Inflammatory macrophage (primary cell): ENCODE measurements around the gene COBL.
"Not testable (repeated sequence)": the region's sequence is repeated elsewhere in the genome, so short reads cannot be mapped to it uniquely, and the experiment has no call there.

Experiments
- DNase-seq, 2 donors: peaks; one replicate each; pipeline ENCODE4 v3.0.0-alpha.2; 2020 to 2022

COBL gene

DNA sequence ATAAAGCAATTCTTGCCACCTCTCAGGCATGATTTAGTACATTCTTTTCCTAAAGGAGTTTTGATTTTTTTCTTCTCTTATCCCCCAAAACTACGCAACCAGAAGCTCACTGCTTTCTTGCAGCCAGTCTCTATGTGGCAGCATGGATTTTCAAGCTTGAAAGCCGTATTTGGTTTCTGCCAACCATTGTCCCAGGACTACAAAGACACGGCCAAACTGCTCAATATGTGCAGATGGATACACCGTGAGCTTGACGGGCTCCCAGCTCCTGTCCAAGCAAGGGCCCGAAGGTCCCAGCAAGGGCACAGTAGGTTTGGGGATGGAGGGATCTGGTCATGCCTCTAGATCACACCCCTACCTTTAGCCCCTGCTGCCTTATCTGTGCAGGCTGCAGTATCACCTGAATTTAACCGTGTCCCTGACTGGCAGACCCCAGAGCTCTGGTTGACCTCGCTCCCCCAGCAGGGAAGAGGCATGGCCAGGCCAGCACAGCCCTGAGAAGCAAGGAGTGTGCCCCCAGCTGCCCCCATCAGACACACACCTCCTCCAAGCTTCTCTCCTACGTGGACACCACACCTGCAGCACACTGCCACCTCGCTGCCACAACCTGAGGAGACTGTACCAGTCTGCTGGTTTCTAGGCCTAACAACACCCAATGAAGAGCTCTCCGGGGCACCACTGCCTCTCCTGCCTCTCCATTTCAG is 86.8 kb downstream of the COBL start:
- no peak for DNase-seq

DNA sequence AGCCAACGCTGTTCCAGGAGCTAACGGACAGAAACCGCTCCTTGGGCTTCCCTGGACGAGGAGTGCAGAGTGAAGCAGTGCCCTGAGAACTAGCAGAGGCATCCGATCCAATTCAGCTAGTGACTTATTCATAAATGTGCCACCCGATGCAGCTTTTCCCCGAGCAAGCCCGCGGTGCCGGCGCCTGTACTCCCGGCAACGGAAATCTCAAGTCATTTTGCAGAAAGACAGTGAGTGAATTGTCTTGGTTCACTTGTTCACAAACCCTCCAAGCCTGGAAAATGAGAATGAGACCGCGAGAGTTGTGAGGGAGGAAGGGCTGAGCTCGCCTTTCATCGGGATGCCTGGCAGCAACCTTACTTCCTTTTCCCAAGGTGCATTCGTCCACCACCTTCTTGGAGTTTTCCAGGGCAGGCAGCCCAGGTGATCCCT is 87.5 kb downstream of the COBL start:
- no peak for DNase-seq

DNA sequence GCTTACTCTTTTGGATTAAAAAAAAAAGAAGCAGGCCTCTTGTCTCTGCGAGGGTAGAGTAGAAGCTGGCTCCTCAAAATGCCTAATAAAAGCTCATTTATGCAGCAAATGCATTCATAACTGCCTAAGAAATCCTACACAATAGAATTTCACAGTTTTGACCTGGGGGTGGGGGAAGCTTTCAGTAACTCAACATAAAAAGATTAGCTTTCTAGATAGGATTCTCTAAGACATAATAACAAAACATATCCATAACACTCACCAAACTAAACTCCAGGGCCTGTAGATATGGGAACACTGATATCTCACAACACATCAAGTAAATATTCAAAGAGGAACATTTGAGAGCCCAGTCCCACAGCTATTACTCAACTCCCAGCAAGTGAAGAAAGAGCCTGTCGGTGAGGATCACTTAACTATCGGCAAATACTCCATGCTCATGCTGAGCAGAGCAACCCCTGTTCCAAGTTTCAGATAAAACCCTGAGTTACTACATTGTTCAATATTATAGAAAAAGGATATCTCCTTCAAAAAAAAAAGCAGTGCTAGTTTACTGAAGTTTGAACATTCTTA is 88.1 kb downstream of the COBL start:
- DNase-seq, result peak in 1 of 2 donors; percentile 5

DNA sequence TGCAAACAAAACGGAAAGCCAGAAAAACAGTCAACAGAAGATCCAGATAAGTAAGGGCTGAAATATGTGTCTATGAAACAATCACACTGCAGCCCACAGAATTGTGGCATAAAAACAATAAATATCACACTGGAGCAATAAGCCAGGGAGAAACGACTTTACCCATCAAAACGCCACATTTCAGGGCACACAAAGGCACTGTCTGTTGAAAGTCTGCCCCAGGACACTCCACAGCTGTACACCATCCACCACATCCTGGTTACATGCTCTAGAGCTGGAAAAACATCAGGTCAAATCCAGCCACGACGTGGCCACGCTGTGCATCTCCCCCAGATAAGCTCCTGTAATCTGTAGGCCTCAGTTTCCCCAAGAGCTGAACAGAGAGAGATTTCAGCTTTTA is 88.7 kb downstream of the COBL start:
- no peak for DNase-seq

DNA sequence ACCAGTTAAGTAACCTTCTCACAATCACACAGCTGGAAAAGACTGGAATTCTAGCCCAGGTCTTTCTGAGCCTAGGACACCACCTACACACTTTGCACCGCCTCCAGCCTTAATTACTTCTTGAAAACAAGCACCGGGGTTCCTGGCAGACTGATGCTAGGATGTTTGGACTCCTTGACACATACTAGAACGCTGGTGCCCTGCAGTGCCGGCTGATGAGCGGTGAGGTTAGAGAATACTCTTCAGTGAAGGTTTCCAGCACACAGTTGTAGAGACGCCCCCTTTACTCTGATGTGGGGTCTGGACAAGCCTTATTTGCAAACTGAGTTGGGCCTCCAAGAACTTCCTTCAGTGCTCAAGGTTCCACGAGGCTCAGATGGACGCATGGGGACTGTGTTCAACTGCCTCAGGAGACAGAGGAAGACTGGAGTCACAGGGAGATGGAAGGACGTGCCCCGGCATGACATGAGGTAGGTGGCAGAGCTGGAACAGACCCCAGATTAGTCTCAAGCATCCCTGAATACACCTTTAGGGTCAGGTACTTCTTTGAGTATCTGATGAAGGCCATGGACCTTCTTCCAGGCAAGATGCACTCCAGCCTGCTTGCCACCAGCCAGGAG is 89.6 kb downstream of the COBL start:
- DNase-seq, result no peak

DNA sequence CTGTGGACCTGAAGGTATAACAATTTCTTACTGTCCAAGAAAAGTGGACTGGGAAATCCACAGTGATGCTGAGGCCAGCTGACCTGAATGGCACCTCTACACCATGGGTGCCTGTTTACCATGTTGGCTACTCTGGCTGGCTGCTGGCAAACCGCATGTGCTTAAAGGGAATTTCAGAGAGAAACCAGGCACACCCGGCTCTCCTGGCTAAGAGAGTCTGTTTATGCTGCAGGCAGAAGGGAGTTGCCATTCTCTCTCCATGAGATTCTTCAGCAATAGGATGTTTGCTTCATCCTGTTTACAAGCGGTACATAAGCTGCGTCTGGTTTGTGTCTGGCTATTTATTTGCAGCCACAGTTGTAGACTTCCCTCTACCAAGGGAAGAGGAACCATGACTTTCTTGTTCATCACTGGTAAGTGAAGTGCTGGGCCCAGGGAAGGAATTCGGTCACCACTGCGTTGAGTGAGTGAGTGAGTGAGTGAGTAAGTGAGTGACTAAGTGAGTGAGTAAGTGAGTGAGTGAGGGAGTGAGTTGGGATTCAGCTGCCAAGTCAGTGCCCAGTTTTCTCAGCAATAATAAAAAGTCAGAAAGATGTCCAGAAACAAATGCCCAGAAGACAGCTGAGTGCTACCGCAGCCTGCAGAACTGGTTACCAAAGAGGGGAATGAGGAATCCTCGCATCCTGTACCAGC is 90.4 kb downstream of the COBL start:
- DNase-seq, result no peak

DNA sequence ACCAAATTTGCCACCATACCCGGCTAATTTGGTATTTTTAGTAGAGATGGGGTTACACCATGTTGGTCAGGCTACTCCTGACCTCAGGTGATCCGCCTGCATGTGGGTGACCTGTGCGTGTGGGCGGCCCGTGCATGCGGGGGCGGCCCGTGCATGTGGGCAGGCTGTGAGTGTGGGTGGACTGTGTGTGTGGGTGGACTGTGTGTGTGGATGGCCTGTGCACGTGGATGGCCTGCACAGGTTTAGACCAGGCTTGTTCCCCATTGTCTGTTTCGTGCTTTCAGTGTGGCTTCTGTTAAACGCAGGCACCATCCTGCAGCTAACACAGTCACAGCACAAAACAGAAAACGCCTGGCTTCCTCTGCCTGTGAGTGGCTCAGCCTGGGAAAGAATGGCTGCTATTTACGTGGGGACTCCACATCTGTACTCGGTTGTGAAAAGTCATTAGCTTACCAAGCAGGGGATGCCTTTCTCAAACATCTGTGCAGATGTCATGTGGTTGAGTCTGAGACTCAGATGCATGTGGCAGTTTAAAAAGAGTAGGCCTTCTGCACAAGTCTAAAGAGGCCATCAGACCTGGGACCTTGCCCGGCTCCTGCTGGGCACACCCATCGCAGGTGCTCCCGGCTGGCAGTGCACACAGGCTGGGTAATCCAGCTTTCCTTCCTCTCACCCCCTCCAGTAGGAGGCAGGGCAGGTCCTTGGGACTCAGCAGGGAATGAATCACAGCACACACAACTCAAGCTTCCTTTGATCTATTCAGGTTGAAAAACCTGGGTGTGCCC is 91.6 kb downstream of the COBL start:
- DNase-seq, result no peak

DNA sequence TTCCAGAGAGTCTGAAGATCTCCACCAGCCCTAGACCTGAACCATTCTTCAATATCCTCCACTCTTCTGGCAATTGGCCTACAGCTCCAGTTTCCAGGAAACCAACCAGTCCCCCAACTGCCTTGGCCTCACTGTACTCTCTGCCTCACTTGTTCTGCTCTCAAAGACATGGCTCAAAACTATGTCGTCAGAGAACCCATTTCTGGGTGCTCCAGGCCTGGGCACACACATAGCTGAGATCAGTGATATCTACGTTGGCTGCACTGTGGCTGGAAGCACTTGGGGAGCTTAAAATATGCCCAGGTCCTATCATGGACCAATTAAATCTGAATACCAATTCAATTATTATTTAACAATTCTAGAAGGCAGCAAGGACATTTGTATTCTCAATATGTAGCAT is 93.1 kb downstream of the COBL start:
- no peak for DNase-seq

DNA sequence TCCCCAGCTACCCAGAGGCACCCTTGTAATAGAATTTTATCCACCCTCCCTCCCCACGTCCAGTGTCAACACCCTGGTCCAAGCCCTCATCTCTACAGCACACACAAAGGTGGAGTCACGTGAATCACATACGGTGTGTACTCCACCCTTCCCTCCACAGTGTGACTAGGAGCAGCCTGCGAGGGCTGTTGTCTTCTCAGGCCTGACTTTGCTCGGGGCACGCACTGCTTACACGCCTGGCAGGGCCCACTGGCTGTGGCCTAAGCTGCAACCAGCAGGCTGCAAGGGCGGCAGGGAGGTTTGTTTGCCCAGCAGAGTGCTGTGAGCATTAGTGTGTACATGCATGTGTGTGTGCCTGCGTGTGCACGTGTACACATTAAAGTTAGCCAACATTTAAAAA is 93.7 kb downstream of the COBL start:
- DNase-seq, result no peak

DNA sequence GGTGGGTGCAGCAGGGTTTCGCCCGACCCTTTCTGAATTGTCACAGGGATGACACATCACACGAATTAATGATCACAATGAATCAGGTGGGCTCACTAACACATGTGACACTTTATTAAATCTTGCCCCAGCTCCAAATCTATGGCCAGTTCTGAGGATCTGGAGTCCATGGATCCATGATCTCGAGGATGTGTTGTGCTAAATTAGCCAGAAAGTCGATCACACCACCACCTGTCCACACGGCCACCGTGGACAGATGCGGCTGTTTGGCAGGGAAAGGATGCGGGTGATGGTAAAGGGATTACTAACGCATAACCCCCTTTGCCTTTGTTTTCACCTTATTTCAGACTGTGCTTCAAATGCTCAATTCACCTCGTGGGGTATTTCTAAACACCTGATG is 96.4 kb downstream of the COBL start:
- no peak for DNase-seq

DNA sequence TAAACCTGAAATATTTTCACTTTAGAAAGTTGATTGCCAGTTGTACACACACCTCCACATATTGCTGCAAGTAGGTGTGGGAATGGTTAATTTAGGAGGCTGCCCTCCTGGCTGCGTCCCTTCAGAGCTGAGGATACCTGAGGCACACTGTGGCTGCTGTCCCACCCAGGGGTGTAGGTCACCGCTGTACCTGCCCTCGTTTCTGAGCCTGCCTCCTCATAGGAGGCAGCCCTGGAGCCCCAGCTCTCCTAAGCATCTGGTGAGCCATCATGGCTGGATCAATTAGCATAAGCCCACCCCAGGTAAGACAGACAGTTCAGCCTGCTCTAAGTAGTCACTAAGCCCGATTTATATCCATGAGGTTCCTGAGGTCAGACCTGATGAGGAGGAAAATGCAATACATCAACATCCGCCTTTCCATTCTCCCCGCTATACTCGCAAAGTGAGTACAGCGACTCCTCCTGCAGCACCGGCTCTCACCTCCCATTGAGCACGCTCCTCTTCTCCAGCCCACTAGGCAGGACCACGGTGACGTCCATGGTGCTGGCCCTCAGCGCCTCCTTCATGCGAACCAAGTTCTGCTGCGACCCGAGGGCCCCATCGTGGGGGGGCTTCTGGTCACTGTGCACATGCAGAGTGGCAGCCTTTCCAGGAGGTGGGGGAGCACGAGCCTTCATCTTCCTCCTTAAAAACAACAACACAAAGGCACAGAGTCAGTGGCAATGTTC is 97.2 kb downstream of the COBL start:
- DNase-seq, result no peak

DNA sequence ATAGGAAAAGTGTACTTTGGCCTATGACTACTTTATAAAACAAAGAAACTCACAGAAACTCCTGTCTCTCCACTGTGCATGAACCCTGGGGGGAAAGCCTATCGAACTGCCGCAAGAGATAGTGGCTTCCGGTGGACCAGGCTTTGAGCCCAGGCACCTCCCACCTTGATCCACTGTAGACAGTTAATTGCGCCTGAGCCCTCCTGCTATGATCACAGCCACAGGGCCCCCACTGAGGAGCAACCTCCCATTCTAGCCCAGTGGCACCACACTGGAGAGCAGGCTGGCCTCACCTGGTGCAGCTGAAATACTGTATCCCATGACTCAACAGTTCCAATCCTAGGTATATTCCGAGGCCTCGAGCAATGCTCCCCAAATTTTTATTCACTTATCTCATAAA is 98.8 kb downstream of the COBL start:
- DNase-seq, result no peak

DNA sequence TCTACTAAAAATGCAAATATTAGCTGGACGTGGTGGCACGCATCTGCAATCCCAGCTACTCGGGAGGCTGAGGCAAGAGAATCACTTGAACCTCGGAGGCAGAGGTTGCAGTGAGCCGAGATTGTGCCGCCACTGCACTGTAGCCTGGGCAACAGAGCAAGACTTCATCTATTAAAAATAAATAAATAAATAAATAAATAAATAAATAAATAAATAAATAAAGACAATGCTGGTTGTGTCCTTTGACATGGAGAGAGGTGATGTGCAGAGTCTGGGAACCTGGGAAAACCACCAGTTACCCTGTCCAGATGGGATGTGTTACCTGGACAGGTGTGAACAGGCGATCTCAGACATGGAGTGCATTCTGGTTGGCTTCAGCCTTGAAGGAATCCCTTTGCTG is 102.5 kb downstream of the COBL start:
- no peak for DNase-seq

DNA sequence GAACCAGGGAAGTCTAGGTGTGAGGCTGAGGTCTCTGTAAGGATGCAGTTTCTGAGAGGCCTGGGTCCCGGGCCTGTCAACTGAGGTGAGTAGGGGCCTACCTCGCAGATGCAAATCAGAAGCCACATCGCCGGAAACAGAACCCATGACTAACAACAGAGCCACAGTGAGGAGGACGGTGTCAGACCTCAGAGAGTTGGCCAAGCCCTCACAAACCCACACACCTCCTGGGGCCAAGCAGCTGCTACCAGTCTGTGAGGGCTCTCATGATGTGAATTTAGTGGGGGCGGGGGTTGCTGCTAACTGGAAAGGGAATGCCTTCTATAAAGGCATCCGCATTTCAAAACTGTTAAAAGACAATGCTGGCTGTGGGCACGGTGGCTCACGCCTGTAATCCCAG is 103.0 kb downstream of the COBL start:
- DNase-seq, result no peak

DNA sequence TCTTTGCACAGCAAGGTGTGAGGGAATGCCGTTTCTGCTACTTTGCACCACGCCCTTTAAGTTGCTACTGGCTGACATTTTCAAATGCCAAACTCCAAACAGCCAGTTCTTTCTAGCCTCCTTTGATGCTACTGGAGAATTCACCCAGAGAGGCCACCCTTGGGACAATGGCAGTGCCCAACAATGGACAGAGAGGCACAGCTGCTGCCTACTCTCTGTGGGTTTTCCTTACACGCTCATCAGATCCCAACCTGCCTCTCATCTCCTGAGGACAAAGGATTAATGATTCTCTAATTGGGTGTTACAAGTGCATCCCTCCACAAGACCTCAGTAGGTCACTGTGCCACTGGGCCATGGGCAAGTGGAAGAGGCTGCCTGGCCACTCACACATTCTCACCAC is 105.8 kb downstream of the COBL start:
- DNase-seq, result no peak

DNA sequence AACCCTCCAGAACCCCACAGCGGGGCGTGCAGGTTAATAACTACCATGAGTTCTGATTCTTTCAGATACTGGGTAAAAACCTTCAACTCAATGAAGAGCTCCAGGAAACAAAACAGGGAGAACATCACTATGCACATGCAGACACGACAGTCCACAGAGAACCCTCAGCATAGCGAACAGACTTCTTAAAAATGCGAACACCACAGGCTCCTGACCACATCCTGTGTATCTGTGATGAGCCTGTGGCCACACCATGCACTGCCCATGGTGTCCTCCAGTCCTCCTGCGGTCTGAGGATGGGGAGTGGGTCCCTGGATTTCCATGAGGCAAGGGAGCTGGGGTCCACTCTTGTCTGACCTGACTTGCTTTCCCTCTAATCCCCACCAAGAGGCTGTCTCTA is 107.2 kb downstream of the COBL start:
- DNase-seq, result no peak

DNA sequence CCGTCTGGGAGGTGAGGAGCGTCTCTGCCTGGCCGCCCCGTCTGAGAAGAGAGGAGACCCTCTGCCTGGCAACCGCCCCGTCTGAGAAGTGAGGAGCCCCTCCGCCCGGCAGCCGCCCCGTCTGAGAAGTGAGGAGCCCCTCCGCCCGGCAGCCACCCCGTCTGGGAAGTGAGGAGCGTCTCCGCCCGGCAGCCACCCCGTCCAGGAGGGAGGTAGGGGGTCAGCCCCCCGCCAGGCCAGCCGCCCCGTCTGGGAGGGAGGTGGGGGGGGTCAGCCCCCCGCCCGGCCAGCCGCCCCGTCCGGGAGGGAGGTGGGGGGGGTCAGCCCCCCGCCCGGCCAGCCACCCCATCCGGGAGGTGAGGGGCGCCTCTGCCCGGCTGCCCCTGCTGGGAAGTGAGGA is 108.5 kb downstream of the COBL start:
- not testable (repeated sequence) for DNase-seq

DNA sequence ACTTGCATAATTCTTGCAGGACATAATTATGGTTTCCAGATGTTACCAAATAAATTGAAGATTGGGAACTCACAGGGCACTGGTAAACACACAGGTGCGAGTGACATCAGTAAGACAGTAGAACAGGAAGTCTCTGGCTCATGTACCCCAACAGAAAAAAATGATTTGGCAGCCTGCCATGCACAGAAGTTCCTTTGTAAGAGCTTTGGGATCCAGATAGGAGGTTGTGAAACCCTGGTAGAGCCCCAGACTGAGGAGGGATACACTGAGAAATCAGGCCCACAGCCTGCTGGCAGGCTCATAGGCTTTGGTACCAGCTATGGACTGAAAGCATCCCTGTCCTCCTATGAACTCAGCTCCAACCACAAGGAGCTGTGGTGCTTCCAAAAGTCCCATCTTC is 118.0 kb downstream of the COBL start:
- no peak for DNase-seq

DNA sequence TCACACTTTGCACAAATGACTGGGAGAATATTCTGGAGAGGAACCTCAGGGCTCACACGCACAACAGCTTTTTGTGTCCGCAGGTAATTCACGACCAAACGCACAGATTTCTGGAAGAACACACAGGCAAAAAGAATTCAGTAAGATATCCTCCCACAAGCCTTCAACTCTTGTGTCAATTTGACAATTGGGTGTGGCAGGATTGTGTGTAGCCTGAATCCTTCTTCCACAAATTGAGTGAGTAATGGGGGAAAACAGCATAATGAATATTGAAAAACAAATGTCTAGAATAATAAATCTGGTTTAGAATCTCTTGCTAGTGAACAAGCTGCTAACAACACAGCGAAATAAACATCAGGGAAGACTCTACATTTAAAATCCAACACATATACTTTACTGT is 125.6 kb downstream of the COBL start:
- DNase-seq, result no peak

DNA sequence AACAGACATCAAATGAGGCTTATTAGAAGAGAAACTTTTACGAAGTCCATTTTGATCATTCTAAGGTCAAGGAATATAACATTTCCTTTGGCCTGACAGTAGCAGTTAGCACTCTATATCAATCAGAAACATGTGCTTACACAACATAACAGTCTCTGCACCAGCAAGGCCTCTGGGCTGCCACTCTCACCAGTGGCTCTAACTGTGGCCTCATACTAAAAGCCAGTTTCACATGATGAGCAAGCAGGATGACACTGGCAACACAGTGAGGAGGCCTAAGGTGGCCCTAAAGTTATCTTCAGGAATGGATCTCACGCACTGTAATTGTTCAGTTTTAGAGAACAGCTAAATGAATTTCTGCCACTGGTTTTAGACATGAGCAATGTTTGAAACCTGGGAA is 126.8 kb downstream of the COBL start:
- DNase-seq, result no peak

DNA sequence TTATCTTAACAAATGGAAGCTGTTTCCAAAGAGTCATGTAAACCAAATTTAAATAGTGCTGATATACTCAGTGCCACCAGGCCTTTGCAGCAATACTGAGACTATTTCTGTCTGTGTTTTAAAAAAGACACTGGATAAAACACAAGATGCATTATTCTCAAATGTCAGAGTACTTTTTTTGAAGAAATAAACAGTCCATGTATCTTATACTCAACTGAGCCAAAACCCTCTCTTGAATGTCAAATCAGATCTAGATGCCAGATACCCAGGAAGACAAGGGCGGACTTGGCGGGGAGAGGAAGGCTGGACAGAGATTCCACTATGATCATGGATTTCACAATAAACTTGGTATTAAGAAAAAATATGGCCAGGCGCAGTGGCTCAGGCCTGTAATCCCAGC is 127.6 kb downstream of the COBL start:
- DNase-seq, result no peak

DNA sequence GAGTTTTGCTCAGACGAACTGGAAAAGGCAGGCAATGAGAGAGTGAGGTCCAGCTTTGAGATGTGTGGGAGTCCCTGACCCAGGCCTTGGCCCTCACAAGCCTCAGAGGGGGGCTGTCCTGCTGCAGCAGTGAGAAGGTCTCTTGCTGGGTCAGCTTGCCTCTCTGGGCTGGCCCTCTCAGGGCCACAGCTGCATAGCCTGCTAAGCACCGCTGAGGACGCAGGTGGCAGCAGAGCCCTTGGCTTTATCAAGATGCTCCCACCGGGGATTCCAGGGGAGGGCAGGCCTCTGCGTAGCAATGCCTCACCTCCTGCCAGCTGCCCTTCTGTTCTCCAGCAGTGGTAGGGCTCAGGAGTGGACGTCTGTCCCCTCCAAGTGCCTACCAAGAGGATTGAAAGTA is 128.7 kb downstream of the COBL start:
- no peak for DNase-seq
